NCI-H2227 treated with DMSO at 0.1 percent for 48 hours (cell line): ENCODE data around the gene DNAH17.
"Not testable (repeated sequence)": the region's sequence is repeated elsewhere in the genome, so short reads cannot be mapped to it uniquely, and the experiment has no call there.

Source experiments
- DNase-seq: peaks from one replicate; lab custom pipeline; 2025; lab: John Stamatoyannopoulos, UW

DNAH17 gene

GRCh38 chr17:78522031-78522809, 55.0 kb downstream of the DNAH17 start:
- no peak for DNase-seq

- DNase-seq: no peak
Measured at GRCh38 chr17:78517421-78517820, 59.8 kb downstream of the DNAH17 start.

GRCh38 chr17:78515480-78515879, 61.7 kb downstream of the DNAH17 start:
- no peak for DNase-seq

- no peak for DNase-seq
Measured at GRCh38 chr17:78514521-78514920, 62.7 kb downstream of the DNAH17 start.

GRCh38 chr17:78512976-78513375, 64.2 kb downstream of the DNAH17 start:
- DNase-seq: no peak

- DNase-seq: no peak
Measured at GRCh38 chr17:78510141-78511075, 66.8 kb downstream of the DNAH17 start.

GRCh38 chr17:78507526-78507925, 69.7 kb downstream of the DNAH17 start:
- no peak for DNase-seq

DNA sequence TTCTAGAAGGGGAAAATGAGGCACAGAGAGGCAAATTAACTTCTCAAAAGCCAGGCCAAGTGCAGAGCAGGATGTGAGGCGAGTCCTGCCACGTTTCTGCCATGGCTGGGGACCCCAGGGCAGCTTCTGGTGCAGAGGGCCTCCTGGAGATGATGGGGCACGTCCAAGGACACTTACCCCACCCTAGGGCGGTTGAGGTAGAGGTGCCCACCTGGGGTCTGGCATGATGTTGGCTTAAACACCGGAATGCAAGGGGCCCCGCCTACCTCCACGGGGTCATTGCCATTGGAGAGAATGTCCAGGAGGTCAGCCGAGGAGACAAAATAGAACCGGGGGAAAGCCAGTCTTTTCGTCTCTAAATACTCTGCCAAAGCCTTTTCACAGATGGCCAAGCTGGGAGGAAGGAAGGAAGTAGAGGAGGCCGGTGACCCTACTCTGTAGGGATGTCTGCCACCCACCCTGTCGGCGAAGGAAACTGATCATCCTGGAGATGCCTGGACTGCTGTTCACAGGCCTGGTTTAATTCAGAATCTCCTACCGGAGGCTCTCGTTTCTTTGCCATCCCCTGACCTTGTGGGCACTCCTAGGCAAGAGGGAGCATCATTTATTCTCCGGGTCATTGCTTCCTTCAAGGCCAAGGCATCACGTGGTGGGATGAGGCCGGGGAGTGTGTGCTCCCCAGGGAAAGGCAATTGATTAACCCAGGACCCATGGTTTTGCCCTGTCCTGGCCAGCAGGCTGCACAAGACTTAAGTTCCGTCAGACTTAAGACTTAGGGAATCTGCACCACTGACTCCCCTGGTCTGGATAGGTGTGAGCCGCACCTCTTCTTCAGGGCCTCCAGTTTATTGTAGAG, 70.5 kb downstream of the DNAH17 start:
- DNase-seq: no peak

- no peak for DNase-seq
Measured at GRCh38 chr17:78504156-78504925, 72.9 kb downstream of the DNAH17 start.

DNA sequence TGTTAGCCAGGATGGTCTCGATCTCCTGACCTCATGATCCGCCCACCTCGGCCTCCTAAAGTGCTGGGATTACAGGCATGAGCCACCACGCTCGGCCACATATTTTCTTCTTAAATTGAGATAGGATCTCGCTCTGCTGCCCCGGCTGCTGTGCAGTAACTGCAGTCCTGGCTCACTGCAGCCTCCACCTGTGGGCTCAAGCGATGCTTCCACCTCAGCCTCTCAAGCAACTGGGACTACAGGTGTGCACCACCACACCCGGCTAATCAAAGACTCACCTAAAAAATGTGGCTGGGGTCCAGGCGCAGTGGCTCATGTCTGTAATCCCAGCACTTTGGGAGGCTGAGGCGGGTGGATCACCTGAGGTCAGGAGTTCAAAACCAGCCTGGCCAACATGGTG, 73.8 kb downstream of the DNAH17 start:
- DNase-seq: not testable (repeated sequence)

- DNase-seq: no peak
Measured at GRCh38 chr17:78502611-78503148, 74.5 kb downstream of the DNAH17 start.

DNA sequence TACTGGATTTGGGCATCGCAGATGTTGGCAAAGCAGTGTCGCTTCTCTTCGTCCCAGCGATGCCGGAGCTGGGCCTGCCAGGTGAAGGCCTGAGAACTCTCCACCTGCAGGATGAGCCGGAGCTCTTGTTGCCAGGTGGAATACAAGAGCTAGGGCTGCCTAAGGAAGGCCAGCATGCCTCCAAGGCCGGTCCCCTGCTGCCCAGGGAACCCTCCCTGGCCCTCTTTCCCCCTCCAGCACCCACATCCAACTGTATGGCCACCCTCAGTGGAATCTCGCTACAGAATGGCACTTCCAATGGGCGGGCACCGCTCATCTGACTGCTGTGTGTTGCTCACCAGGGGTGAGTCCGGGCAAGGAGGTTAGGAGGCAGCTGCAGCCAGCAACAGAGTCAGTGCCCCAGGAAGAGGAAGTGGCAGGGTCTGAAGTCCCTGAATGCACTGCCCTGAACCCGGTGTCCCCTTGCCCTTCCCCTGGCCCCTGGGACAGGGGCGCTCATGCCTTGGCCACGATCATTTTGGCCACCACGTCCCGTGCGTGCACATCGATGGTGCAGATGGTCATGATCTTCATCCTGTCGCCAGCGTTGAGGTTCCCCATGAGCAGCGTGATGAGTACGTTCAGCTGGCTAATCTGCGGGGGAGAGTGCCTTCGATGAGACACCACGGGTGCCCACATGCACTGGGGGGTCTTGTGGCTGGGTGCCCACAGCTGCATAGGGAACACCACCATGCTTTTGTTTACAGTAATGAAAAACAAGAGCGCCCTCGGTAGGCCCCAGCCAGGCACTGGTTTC, 75.8 kb downstream of the DNAH17 start:
- DNase-seq: no peak

GRCh38 chr17:78500806-78501205, 76.4 kb downstream of the DNAH17 start:
- no peak for DNase-seq

- DNase-seq: no peak
Measured at GRCh38 chr17:78499715-78500540, 77.3 kb downstream of the DNAH17 start.

- DNase-seq: no peak
Measured at GRCh38 chr17:78498848-78499247, 78.3 kb downstream of the DNAH17 start.

DNA sequence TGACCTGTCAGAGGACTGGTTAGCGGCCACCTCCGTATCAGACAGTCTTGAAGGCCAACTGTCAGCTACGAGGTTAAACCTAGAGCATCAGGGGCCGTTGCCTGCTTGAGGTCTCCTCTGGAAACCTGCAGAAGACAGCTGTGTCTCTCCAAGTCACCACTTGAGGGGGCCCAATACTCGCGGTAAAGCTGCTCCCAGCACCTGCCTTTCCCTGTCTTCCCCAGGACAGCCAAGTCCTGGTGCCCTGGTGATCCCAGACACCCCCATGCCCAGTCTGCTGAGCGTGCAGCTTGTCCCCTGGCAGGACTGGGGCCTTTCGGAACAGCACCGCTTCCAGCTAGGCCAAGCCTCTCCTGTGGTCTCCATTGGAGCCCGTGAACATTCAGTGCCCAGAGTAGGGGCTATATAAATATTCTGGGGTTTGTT, 80.1 kb downstream of the DNAH17 start:
- peak; percentile 44 for DNase-seq

DNA sequence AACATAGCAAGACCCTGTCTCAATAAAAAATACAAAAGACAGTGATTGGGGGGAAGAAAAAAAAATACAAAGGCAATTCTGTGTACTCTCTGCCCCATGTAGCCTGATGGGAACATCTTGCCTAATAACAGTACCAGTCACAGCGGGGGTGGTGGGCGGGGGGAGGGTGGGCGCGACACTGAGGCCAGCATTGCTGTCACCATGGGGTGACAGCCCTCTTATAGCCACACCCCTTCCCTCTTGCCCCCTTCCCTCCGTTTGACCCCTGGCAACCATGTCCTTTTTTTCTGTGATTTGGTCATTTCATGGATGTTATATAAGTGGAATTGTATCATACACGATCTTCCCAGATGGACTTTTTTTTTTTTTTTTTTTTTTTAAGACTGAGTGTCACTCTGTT, 80.9 kb downstream of the DNAH17 start:
- no peak for DNase-seq

- no peak for DNase-seq
Measured at GRCh38 chr17:78495634-78496033, 81.6 kb downstream of the DNAH17 start.

GRCh38 chr17:78494696-78495330, 82.4 kb downstream of the DNAH17 start:
- DNase-seq: no peak
